ENCODE data around the gene RPN1.
A peak's percentile ranks its signal among the peaks of the same experiment; 100 is the strongest.
"Not testable (repeated sequence)": the region's sequence is repeated elsewhere in the genome, so short reads cannot be mapped to it uniquely, and the experiment has no call there.

Gene RPN1

DNA sequence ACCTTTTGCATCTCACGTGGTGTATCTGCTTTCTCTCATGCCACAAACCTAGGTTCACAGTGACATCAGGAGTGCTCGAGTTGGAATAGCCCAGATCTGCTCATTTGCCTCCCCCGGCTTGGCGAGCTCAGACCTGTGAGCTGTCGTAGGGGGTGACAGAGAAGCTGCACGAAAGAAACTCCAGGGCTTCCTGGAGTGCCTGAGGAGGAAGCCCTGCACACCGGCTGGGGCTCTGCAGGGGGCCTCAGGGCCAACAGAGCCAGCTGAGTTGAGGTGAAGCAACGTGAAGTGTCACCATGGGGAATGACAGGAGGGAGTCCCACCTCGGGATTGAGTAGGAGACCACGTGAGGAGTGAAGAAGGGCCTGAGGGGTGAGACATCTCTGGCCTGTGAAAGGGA is 62.5 kb downstream of the RPN1 start:
- no peak for DNase-seq
- in situ Hi-C loops (cut with HindIII; ENCODE audit: low pct_ligation_motif_present, low pct_unique_long_range_greater_than_20kb, low sequenced_read_pairs), result no loop called here

DNA sequence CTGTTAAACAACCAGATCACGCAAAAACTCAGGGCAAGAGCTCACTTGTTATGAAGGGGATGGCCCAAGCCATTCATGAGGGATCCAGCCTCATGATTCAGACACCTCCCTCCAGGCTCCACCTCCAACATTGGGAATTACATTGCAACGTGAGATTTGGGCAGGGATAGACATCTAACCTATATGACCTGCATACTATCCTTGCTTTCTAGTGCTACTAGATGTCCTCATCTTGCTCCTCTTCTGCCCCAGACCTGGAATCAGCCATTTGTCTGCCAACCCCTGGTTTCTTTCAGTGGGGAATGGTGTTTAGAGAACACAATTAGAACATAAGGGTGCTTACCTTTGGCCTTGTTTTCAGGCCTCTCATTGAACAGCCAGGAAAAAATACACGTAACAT is 63.2 kb downstream of the RPN1 start:
- in situ Hi-C loops (cut with HindIII; ENCODE audit: low pct_ligation_motif_present, low pct_unique_long_range_greater_than_20kb, low sequenced_read_pairs), result no loop called here
- no peak for DNase-seq

DNA sequence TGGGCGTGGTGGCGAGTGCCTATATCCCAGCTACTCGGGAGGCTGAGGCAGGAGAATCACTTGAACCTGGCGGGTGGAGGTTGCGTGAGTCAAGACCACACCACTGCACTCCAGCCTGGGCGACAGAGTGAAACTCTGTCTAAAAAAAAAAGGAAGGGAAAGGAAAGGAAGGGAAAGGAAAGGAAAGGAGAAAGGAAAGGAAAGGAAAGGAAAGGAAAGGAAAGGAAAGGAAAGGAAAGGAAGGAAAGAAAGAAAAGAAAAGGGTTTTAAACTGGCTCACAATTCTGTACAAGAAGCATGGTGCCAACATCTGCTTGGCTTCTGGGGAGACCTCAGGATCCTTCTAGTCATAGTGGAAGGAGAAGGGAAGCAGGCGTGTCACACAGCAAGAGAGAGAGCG is 63.7 kb downstream of the RPN1 start:
- in situ Hi-C loops (cut with HindIII; ENCODE audit: low pct_ligation_motif_present, low pct_unique_long_range_greater_than_20kb, low sequenced_read_pairs); DNase-seq: not testable (repeated sequence)

DNA sequence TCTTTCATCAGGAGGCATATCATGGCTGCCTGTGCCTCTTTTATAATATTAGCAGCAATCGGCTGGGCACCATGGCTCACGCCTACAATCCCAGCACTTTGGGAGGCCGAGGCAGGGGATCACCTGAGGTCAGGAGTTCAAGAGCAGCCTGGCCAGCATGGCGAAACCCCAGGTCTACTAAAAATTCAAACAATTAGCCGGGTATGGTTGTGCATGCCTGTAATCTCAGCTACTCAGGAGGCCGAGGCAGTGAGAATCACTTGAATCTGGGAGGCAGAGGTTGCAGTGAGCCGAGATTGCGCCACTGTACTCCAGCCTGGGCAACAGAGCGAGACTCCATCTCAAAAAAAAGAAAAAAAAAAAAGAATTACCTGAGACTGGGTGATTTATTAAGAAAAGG is 64.2 kb downstream of the RPN1 start:
- in situ Hi-C loops (cut with HindIII; ENCODE audit: low pct_ligation_motif_present, low pct_unique_long_range_greater_than_20kb, low sequenced_read_pairs); DNase-seq: not testable (repeated sequence)

DNA sequence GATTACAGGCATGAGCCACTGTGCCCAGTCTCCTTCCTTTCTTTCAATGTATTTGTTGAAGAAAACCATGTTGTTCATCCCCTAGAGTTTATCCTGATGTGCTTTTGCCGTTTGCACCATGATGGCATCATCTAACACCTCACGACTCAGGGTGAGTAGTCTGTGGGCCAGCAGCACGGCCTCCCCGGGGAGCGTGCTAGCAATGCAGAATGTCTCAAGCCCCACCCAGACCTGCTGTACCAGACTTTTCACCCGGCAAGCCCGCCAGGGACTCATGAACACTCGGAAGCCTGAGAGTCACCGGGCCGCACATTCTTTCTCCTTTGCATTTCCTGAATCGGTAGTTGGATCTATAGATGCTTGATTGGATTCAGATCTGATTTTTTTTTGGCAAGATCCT is 64.6 kb downstream of the RPN1 start:
- DNase-seq, result no peak
- in situ Hi-C loops (cut with HindIII; ENCODE audit: low pct_ligation_motif_present, low pct_unique_long_range_greater_than_20kb, low sequenced_read_pairs), result no loop called here

- DNase-seq, result no peak
- in situ Hi-C loops (cut with HindIII; ENCODE audit: low pct_ligation_motif_present, low pct_unique_long_range_greater_than_20kb, low sequenced_read_pairs), result no loop called here
Observed at GRCh38 chr3:128585189-128585588, 65.4 kb downstream of the RPN1 start.

GRCh38 chr3:128584412-128585020 is 66.1 kb downstream of the RPN1 start:
- in situ Hi-C loops (cut with HindIII; ENCODE audit: low pct_ligation_motif_present, low pct_unique_long_range_greater_than_20kb, low sequenced_read_pairs), result no loop called here
- peak; percentile 62 for DNase-seq

DNA sequence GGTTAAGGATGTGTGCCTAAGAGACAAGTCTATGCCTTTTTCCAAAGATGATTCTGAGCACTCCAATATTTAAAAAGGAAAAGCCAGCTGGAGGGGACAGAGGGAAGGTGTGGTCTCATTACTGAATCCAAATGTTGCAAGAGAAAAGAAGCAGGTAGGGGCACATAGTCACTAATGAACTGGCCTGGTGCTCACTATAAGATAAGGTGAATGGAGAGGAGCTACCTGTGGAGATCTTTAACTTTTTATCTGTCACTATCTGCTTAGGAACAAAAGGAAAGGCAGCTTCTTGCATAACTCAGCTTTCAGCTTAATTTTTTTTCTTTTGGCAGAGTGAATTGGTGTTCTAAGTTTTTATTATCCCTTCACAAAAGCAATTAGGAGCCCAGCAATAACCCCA is 69.1 kb downstream of the RPN1 start:
- no peak for DNase-seq
- in situ Hi-C loops (cut with HindIII; ENCODE audit: low pct_ligation_motif_present, low pct_unique_long_range_greater_than_20kb, low sequenced_read_pairs), result no loop called here

GRCh38 chr3:128579927-128580326 is 70.7 kb downstream of the RPN1 start:
- in situ Hi-C loops (cut with HindIII; ENCODE audit: low pct_ligation_motif_present, low pct_unique_long_range_greater_than_20kb, low sequenced_read_pairs), result no loop called here
- no peak for DNase-seq

- in situ Hi-C loops (cut with HindIII; ENCODE audit: low pct_ligation_motif_present, low pct_unique_long_range_greater_than_20kb, low sequenced_read_pairs), result no loop called here
- DNase-seq, result no peak
Observed at GRCh38 chr3:128578346-128578745, 72.3 kb downstream of the RPN1 start.

DNA sequence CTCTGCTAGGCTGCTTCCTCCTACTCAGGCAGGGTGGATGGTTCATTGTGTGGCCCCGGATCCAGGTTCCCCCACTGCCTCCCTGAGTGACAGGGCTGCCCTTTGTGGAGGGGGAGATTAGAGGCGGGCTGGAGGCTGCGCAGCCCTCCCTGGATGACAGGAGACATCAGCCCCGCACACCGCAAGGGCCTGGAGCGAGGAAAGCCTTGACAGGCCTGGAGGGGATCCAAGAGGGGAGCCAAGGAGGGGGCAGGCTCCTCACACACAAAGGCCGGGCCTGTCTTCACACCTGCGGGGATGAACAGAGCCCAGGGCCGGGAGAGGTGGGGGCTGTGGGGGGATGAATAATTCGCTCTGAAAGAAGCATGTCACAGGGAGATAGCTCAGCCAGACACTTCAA is 72.9 kb downstream of the RPN1 start:
- DNase-seq, result no peak
- in situ Hi-C loops (cut with HindIII; ENCODE audit: low pct_ligation_motif_present, low pct_unique_long_range_greater_than_20kb, low sequenced_read_pairs), result no loop called here

- DNase-seq, result no peak
- in situ Hi-C loops (cut with HindIII; ENCODE audit: low pct_ligation_motif_present, low pct_unique_long_range_greater_than_20kb, low sequenced_read_pairs), result no loop called here
Observed at GRCh38 chr3:128576290-128576689, 74.3 kb downstream of the RPN1 start.

GRCh38 chr3:128575777-128576176 is 74.8 kb downstream of the RPN1 start:
- in situ Hi-C loops (cut with HindIII; ENCODE audit: low pct_ligation_motif_present, low pct_unique_long_range_greater_than_20kb, low sequenced_read_pairs), result no loop called here
- no peak for DNase-seq

- in situ Hi-C loops (cut with HindIII; ENCODE audit: low pct_ligation_motif_present, low pct_unique_long_range_greater_than_20kb, low sequenced_read_pairs), result no loop called here
- no peak for DNase-seq
Observed at GRCh38 chr3:128573707-128574162, 76.9 kb downstream of the RPN1 start.

- in situ Hi-C loops (cut with HindIII; ENCODE audit: low pct_ligation_motif_present, low pct_unique_long_range_greater_than_20kb, low sequenced_read_pairs), result no loop called here
- DNase-seq, result no peak
Observed at GRCh38 chr3:128573160-128573559, 77.5 kb downstream of the RPN1 start.

- in situ Hi-C loops (cut with HindIII; ENCODE audit: low pct_ligation_motif_present, low pct_unique_long_range_greater_than_20kb, low sequenced_read_pairs), result no loop called here
- DNase-seq, result peak; percentile 24
Observed at GRCh38 chr3:128572644-128573105, 77.9 kb downstream of the RPN1 start.

DNA sequence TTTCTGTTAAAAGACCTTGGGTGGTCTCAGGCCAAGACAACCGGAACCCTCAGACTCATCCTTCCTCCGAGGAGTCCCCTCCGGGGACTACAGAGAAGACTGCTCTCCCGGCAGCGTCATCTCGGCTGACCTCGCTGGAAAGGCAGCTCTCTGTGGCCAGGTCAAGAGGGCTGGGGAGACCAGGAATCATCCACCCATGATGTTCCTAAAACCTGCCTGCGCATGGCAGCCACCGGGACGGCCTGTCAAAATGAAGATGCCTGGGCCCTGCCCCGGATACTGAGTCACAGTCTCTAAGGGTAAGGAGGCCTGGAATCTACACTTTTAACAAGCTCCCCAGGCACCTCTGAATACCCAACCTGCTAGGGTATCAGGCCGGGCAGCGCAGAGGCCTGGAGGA is 78.6 kb downstream of the RPN1 start:
- no peak for DNase-seq
- in situ Hi-C loops (cut with HindIII; ENCODE audit: low pct_ligation_motif_present, low pct_unique_long_range_greater_than_20kb, low sequenced_read_pairs), result no loop called here

All from ACHN (cell line).